Measurements from ENCODE around the gene DSCAM.

The DSCAM gene

GRCh38 chr21:40819071-40819900 lies 27.7 kb downstream of the DSCAM start:
- TF ChIP-seq CTCF (IDR thresholded peaks at IDR 0.05): no peak

DNA sequence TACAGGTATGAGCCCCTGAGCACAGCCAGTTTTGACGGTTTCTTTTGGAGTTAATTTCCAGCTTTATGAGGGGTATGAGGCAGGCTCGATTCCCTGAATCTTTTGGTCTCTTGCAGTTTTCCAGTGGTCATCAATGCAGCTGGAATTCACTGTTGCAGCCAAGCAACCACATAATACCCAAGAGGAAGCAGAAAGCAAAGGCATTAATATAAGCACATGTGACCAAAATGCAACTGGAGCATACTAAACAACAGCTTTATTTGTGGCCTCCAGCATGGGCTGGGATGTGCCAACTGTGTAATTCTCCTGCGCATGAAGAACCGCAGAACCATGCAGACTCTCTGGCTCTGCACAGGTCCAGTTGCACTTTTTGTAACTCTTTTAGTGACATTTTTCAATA lies 33.0 kb downstream of the DSCAM start:
- TF ChIP-seq CTCF (IDR thresholded peaks at IDR 0.05): no peak

DNA sequence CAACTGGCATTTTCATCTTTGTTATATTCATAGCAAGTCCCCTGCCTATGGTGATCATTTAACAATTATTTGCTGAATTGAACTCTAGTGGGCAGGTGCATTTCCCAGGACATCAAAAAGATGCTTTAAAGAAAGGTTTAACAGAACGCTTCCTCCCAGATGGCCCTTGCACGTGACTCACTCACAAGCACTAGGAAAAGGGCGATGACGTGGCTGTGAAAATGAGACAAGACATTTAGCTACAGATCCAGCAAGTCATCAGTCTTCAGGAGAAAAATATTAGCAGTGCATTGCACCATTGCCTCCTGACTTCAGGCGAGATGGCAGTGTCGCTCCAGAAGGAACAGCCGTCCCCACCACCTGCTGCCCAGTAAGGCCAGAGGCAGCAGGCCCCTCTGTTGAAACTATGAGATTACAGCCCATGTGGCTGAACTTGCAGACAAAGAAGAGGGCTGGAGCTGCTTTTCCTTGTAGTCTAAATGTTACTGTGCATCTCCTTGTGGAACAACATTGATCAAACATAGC lies 37.2 kb downstream of the DSCAM start:
- no peak for TF ChIP-seq CTCF (IDR thresholded peaks at IDR 0.05)

GRCh38 chr21:40803101-40803500 lies 43.9 kb downstream of the DSCAM start:
- no peak for TF ChIP-seq CTCF (IDR thresholded peaks at IDR 0.05)

GRCh38 chr21:40800126-40800525 lies 46.8 kb downstream of the DSCAM start:
- TF ChIP-seq CTCF (IDR thresholded peaks at IDR 0.05): no peak

GRCh38 chr21:40797891-40798290 lies 49.1 kb downstream of the DSCAM start:
- no peak for TF ChIP-seq CTCF (IDR thresholded peaks at IDR 0.05)

GRCh38 chr21:40797410-40797809 lies 49.5 kb downstream of the DSCAM start:
- no peak for TF ChIP-seq CTCF (IDR thresholded peaks at IDR 0.05)
